GM13977 (cell line): ENCODE data around the gene ZNF79.

Source experiments
- DNase-seq: peaks from one replicate; pipeline ENCODE4 v3.0.0; 2012; ENCODE audit warnings: low spot score
- in situ Hi-C: fragments of 300-500 bp; cut with MboI; formaldehyde crosslinking; loops from one replicate; pipeline ENCODE4 v1.12.0; 2022; ENCODE audit warnings: low sequenced_read_pairs, low pct_unique_long_range_greater_than_20kb, mixed read lengths, inconsistent platforms; ENCODE audit not compliant: unreplicated experiment
- TF ChIP-seq, protein P1 (sequence below): IDR thresholded peaks from 2 replicates; pipeline ENCODE4 v1.5.1; 2012; ENCODE audit warnings: mild to moderate bottlenecking, control low read depth; ENCODE audit not compliant: insufficient read depth; ENCODE audit errors: extremely low read depth, missing control alignments

Gene ZNF79

GRCh38 chr9:127490535-127491230, 66.5 kb downstream of the ZNF79 start:
- TF ChIP-seq, protein P1, sequence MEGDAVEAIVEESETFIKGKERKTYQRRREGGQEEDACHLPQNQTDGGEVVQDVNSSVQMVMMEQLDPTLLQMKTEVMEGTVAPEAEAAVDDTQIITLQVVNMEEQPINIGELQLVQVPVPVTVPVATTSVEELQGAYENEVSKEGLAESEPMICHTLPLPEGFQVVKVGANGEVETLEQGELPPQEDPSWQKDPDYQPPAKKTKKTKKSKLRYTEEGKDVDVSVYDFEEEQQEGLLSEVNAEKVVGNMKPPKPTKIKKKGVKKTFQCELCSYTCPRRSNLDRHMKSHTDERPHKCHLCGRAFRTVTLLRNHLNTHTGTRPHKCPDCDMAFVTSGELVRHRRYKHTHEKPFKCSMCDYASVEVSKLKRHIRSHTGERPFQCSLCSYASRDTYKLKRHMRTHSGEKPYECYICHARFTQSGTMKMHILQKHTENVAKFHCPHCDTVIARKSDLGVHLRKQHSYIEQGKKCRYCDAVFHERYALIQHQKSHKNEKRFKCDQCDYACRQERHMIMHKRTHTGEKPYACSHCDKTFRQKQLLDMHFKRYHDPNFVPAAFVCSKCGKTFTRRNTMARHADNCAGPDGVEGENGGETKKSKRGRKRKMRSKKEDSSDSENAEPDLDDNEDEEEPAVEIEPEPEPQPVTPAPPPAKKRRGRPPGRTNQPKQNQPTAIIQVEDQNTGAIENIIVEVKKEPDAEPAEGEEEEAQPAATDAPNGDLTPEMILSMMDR, result no peak
- DNase-seq, result no peak
- in situ Hi-C loops, result no loop called here

GRCh38 chr9:127491516-127491915, 67.3 kb downstream of the ZNF79 start:
- no peak for DNase-seq
- in situ Hi-C loops, result no loop called here
- TF ChIP-seq, protein P1, result no peak

GRCh38 chr9:127492616-127493015, 68.4 kb downstream of the ZNF79 start:
- in situ Hi-C loops, result no loop called here
- TF ChIP-seq, protein P1, result no peak
- no peak for DNase-seq

- DNase-seq, result no peak
- TF ChIP-seq, protein P1, result no peak
- in situ Hi-C loops, result no loop called here
These were observed 69.6 kb downstream of the ZNF79 start for GRCh38 chr9:127493592-127494303.

DNA sequence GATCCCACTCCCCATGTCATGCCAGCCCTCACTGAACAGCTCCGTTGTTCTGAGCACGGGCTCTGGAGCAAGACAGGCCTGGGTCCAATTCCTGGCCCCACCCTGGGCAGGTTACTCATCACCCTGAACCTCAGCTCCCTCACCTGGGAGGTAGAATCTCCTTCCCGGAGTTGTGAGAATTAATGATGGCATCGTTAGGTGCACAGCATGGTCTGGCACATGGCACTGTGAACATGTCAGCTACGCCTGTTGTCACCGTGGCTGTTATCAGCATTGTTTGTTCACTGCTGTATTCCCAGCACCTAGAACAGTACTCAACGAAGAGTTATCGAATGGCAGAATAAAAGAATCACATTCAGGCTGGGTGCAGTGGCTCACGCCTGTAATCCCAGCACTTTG, 70.1 kb downstream of the ZNF79 start:
- DNase-seq, result no peak
- in situ Hi-C loops, result no loop called here
- TF ChIP-seq, protein P1, result no peak
